ENCODE data around the gene CCDC136. TPM values are rescaled to one million over a fixed set of nuclear protein-coding genes. Genes with fewer than 3 reads are reported as not detected.

The CCDC136 gene
- polyA plus RNA-seq, 1 donor (not counting 4 experiments of a cell fraction or from before 2014, with no cell fraction given): 1.6 TPM

- TF ChIP-seq, protein P1, sequence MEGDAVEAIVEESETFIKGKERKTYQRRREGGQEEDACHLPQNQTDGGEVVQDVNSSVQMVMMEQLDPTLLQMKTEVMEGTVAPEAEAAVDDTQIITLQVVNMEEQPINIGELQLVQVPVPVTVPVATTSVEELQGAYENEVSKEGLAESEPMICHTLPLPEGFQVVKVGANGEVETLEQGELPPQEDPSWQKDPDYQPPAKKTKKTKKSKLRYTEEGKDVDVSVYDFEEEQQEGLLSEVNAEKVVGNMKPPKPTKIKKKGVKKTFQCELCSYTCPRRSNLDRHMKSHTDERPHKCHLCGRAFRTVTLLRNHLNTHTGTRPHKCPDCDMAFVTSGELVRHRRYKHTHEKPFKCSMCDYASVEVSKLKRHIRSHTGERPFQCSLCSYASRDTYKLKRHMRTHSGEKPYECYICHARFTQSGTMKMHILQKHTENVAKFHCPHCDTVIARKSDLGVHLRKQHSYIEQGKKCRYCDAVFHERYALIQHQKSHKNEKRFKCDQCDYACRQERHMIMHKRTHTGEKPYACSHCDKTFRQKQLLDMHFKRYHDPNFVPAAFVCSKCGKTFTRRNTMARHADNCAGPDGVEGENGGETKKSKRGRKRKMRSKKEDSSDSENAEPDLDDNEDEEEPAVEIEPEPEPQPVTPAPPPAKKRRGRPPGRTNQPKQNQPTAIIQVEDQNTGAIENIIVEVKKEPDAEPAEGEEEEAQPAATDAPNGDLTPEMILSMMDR (optimal IDR thresholded peaks at IDR 0.05 in 1 of 3, IDR thresholded peaks at IDR 0.05 in 1 of 3, conservative IDR thresholded peaks at IDR 0.05 in 1 of 3; ENCODE audit: extremely low read depth in 1 of 3, insufficient read depth in 2 of 3, low read length in 3 of 3): no peak
- TF ChIP-seq EZH2 (IDR thresholded peaks at IDR 0.05; ENCODE audit: low read length): no peak
- Histone ChIP-seq H3K4me1 (ENCODE audit: control insufficient read depth, extremely low read depth, insufficient read depth, low read length) (no peaks in the 10 kb centered on the region), H3K27me3 (ENCODE audit: control insufficient read depth, extremely low read depth, insufficient read depth, low read length) (no peaks in the 10 kb centered on the region), H3K4me3 (ENCODE audit: control insufficient read depth in 2 of 3, extremely low read depth in 1 of 3, insufficient read depth in 2 of 3, low read depth in 1 of 3, low read length in 3 of 3) (no peak overlapping the region), H3K79me2 (ENCODE audit: control insufficient read depth, insufficient read depth, low read length) (no peaks in the 10 kb centered on the region), H3K4me2 (ENCODE audit: control insufficient read depth, extremely low read depth, insufficient read depth, low read depth, low read length) (no peak overlapping the region), H3K9ac (ENCODE audit: control insufficient read depth, extremely low read depth, insufficient read depth, low read length) (no peak overlapping the region), H4K20me1 (ENCODE audit: control insufficient read depth, extremely low read depth, insufficient read depth, low read length) (no peaks in the 10 kb centered on the region), H3K9me1 (ENCODE audit: control insufficient read depth, extremely low read depth, insufficient read depth, low read length) (no peaks in the 10 kb centered on the region), H3K36me3 (ENCODE audit: control insufficient read depth in 2 of 2, extremely low read depth in 1 of 2, insufficient read depth in 2 of 2, low read length in 2 of 2) (peaks cover 29 to 30% of the 10 kb centered on the region in 2 experiments), H3K9me3 (ENCODE audit: control insufficient read depth, low read depth, low read length) (no peaks in the 10 kb centered on the region), H2AFZ (ENCODE audit: control insufficient read depth, low read length) (no peak overlapping the region), H3K27ac (ENCODE audit: control insufficient read depth, insufficient read depth, low read length) (no peak overlapping the region)
- no peak for FAIRE-seq
- DNase-seq (ENCODE audit: low read depth, low spot score): no peak
- dilution Hi-C loops (cut with MboI; ENCODE audit: extremely low pct_ligation_motif_present, low sequenced_read_pairs): no loop called here
Measured at GRCh38 chr7:128767475-128768110, 24.2 kb upstream of the CCDC136 start.

DNA sequence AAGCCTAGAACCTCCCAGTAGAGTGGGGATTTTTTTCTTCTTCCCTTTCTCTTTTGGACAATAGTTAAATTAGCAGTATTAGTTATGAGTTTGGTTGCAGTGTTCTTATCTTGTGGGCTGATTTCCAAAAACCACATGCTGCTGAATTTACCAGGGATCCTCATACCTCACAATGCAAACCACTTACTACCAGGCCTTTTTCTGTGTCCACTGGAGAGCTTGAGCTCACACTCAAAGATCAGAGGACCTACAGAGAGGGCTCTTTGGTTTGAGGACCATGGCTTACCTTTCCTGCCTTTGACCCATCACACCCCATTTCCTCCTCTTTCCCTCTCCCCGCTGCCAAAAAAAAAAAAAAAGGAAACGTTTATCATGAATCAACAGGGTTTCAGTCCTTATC lies 21.5 kb upstream of the CCDC136 start:
- dilution Hi-C loops (cut with MboI; ENCODE audit: extremely low pct_ligation_motif_present, low sequenced_read_pairs): no loop called here
- Histone ChIP-seq H3K9ac (ENCODE audit: control insufficient read depth, extremely low read depth, insufficient read depth, low read length) (no peak overlapping the region), H3K4me3 (ENCODE audit: control insufficient read depth in 2 of 3, extremely low read depth in 1 of 3, insufficient read depth in 2 of 3, low read depth in 1 of 3, low read length in 3 of 3) (no peak overlapping the region), H3K4me2 (ENCODE audit: control insufficient read depth, extremely low read depth, insufficient read depth, low read depth, low read length) (no peak overlapping the region), H3K79me2 (ENCODE audit: control insufficient read depth, insufficient read depth, low read length) (no peaks in the 10 kb centered on the region), H3K27ac (ENCODE audit: control insufficient read depth, insufficient read depth, low read length) (no peak overlapping the region), H3K9me1 (ENCODE audit: control insufficient read depth, extremely low read depth, insufficient read depth, low read length) (no peaks in the 10 kb centered on the region), H3K9me3 (ENCODE audit: control insufficient read depth, low read depth, low read length) (no peaks in the 10 kb centered on the region), H3K36me3 (ENCODE audit: control insufficient read depth in 2 of 2, extremely low read depth in 1 of 2, insufficient read depth in 2 of 2, low read length in 2 of 2) (peaks cover 26% of the 10 kb centered on the region in 2 experiments), H4K20me1 (ENCODE audit: control insufficient read depth, extremely low read depth, insufficient read depth, low read length) (no peaks in the 10 kb centered on the region), H3K27me3 (ENCODE audit: control insufficient read depth, extremely low read depth, insufficient read depth, low read length) (no peaks in the 10 kb centered on the region), H2AFZ (ENCODE audit: control insufficient read depth, low read length) (no peak overlapping the region), H3K4me1 (ENCODE audit: control insufficient read depth, extremely low read depth, insufficient read depth, low read length) (no peaks in the 10 kb centered on the region)
- DNase-seq (ENCODE audit: low read depth, low spot score) (no peak), FAIRE-seq (no peak)
- TF ChIP-seq, protein P1 (optimal IDR thresholded peaks at IDR 0.05 in 1 of 3, IDR thresholded peaks at IDR 0.05 in 1 of 3, conservative IDR thresholded peaks at IDR 0.05 in 1 of 3; ENCODE audit: extremely low read depth in 1 of 3, insufficient read depth in 2 of 3, low read length in 3 of 3): no peak
- TF ChIP-seq EZH2 (IDR thresholded peaks at IDR 0.05; ENCODE audit: low read length): no peak

Measured in keratinocyte (primary cell).